GM20000 (cell line): ENCODE measurements around the gene SLC30A4.

Experiments used
- DNase-seq: peaks from one replicate; pipeline ENCODE4 v3.0.0; 2012; ENCODE audit warnings: low spot score
- CTCF ChIP-seq: IDR thresholded peaks from 2 replicates; pipeline ENCODE4 v1.5.1; 2012; ENCODE audit warnings: mild to moderate bottlenecking, control low read depth; ENCODE audit errors: extremely low read depth, missing control alignments

The SLC30A4 gene

GRCh38 chr15:45522328-45523165 lies at the start of gene SLC30A4:
TSS of gene SLC30A4 (minus strand) at chr15:45522755. CDS start at chr15:45522354, 401 bp downstream.
- peak; percentile 16 for TF ChIP-seq CTCF
- DNase-seq, result peak; percentile 93

- DNase-seq, result peak; percentile 10
These were observed 33.5 kb upstream of the SLC30A4 start for GRCh38 chr15:45555934-45556608.

GRCh38 chr15:45551676-45552075 lies 29.1 kb upstream of the SLC30A4 start:
- TF ChIP-seq CTCF, result no peak
- DNase-seq, result no peak

More at GRCh38 chr15:45555934-45556608, 33.5 kb upstream of the SLC30A4 start:
- TF ChIP-seq CTCF, result no peak

- no peak for DNase-seq
- TF ChIP-seq CTCF, result no peak
These were observed 27.9 kb upstream of the SLC30A4 start for GRCh38 chr15:45550436-45550835.

GRCh38 chr15:45549541-45550220 lies 27.1 kb upstream of the SLC30A4 start:
- no peak for DNase-seq
- TF ChIP-seq CTCF, result no peak

GRCh38 chr15:45548753-45549520 lies 26.4 kb upstream of the SLC30A4 start:
- no peak for TF ChIP-seq CTCF

More at GRCh38 chr15:45548753-45549520, 26.4 kb upstream of the SLC30A4 start:
- no peak for DNase-seq
